ENCODE data around the gene PRKN. TPM values are rescaled to one million over a fixed set of nuclear protein-coding genes. Genes with fewer than 3 reads are reported as not detected.
A peak's percentile ranks its signal among the peaks of the same experiment; 100 is the strongest.

Gene PRKN
- total and polyA plus RNA-seq, 9 of the 15 experiments (the other 6 are each of a cell fraction or from before 2014, with no cell fraction given) = 0.03 to 0.96 (median 0.15) TPM; not detected in 2

- TF ChIP-seq PCBP1 (IDR thresholded peaks at IDR 0.05; ENCODE audit: low read depth, low read length, poor library complexity, severe bottlenecking) (no peak), ZKSCAN3 (CRISPR knock-in tag; IDR thresholded peaks at IDR 0.05) (no peak), POLR2H (tag; IDR thresholded peaks at IDR 0.05; ENCODE audit: low read depth) (no peak), GABPB2 (CRISPR knock-in tag; conservative IDR thresholded peaks at IDR 0.05) (no peak), NFATC3 (IDR thresholded peaks at IDR 0.05) (0 out of 2 replicates have a peak, but pooled peaks have one; percentile 31), TOE1 (IDR thresholded peaks at IDR 0.05; ENCODE audit: borderline replicate concordance) (no peak; the same call in 1 of the 2 replicates), TOE1 (CRISPR knock-in tag; IDR thresholded peaks at IDR 0.05; ENCODE audit: borderline replicate concordance, low read depth) (no peak), RBFOX2 (IDR thresholded peaks at IDR 0.05; ENCODE audit: low read depth, low read length) (no peak), MTF1 (CRISPR knock-in tag; IDR thresholded peaks at IDR 0.05; ENCODE audit: borderline replicate concordance) (no peak), ZNF134 (CRISPR knock-in tag; conservative IDR thresholded peaks at IDR 0.05) (no peak), RCOR1 (IDR thresholded peaks at IDR 0.05; ENCODE audit: borderline replicate concordance in 1 of 2, low read depth in 2 of 2, low read length in 2 of 2) (peak in 1 of 2 experiments; percentile 49; a peak in 1 of 4 replicates), THRAP3 (IDR thresholded peaks at IDR 0.05; ENCODE audit: borderline replicate concordance) (no peak), CREB5 (CRISPR knock-in tag; IDR thresholded peaks at IDR 0.05) (no peak), SMAD3 (CRISPR knock-in tag; conservative IDR thresholded peaks at IDR 0.05) (no peak), HNRNPLL (IDR thresholded peaks at IDR 0.05; ENCODE audit: low read depth, low read length, poor library complexity, severe bottlenecking) (no peak), HNRNPUL1 (IDR thresholded peaks at IDR 0.05; ENCODE audit: low read length) (no peak), ZNF12 (CRISPR knock-in tag; IDR thresholded peaks at IDR 0.05) (no peak)
Observed at GRCh38 chr6:161373905-161374451, 1353.6 kb downstream of the PRKN start (continued).
